ENCODE data around the gene NDUFA5.
"Not testable (repeated sequence)": the region's sequence is repeated elsewhere in the genome, so short reads cannot be mapped to it uniquely, and the experiment has no call there.

The NDUFA5 gene

DNA sequence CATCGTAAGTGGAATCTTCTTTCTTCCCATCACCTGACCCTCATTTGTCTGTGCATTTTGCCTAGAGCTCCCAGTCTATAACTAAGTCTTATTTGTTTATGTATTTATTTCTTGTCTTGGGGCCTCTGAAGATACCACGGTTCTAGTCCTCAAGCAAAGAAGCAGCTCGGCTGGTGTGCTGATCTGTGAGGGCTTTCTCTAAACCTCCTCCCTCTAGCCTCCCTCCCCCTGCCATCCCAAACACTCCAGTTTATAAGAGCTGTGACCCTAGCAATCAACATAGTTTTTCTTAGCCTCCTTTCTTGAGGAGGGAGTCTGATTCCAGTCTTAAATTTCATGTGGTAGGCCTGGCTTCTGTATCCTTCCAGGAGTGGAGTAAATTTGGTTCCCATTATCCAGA, 15.7 kb upstream of the NDUFA5 start:
- no peaks in the 10 kb centered on the region for H3K4me1 Mint-ChIP-seq (ENCODE audit: low read depth)
- no peak overlapping the region for H3K27ac Mint-ChIP-seq
- H3K9me3 Mint-ChIP-seq: no peaks in the 10 kb centered on the region
- no peaks in the 10 kb centered on the region for H3K36me3 Mint-ChIP-seq (ENCODE audit: low read depth)
- DNase-seq (ENCODE audit: low spot score): no peak
- peaks cover 13% of the 10 kb centered on the region for H3K27me3 Mint-ChIP-seq (ENCODE audit: low read depth)
- no peak overlapping the region for H3K4me3 Mint-ChIP-seq

DNA sequence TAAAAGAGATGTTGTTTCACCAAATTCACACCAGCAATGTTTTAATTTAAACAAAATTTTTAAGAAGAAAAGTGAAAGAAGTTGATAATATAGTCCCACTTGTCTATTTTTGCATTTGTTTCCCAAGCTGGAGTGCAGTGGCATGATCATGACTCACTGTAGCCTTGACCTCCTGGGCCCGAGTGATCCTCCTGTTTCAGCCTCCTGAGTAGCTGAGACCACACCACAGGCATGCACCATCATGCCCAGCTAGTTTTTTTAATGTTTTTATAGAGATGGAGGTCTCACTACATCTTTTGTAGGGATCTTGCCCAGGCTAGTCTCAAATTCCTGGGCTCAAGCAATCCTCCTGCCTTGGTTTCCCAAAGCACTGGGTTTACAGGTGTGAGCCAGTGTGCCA, 14.1 kb upstream of the NDUFA5 start:
- no peak overlapping the region for H3K4me3 Mint-ChIP-seq
- no peak for DNase-seq (ENCODE audit: low spot score)
- H3K27me3 Mint-ChIP-seq (ENCODE audit: low read depth): peaks cover 13% of the 10 kb centered on the region
- H3K9me3 Mint-ChIP-seq: no peaks in the 10 kb centered on the region
- no peaks in the 10 kb centered on the region for H3K36me3 Mint-ChIP-seq (ENCODE audit: low read depth)
- H3K27ac Mint-ChIP-seq: no peak overlapping the region
- H3K4me1 Mint-ChIP-seq (ENCODE audit: low read depth): no peaks in the 10 kb centered on the region

GRCh38 chr7:123571187-123571586, 13.6 kb upstream of the NDUFA5 start:
- peaks cover 13% of the 10 kb centered on the region for H3K27me3 Mint-ChIP-seq (ENCODE audit: low read depth)
- DNase-seq (ENCODE audit: low spot score): no peak
- H3K4me1 Mint-ChIP-seq (ENCODE audit: low read depth): no peaks in the 10 kb centered on the region
- no peaks in the 10 kb centered on the region for H3K9me3 Mint-ChIP-seq
- no peak overlapping the region for H3K4me3 Mint-ChIP-seq
- H3K27ac Mint-ChIP-seq: no peak overlapping the region
- H3K36me3 Mint-ChIP-seq (ENCODE audit: low read depth): no peaks in the 10 kb centered on the region

GRCh38 chr7:123570390-123571182, 13.0 kb upstream of the NDUFA5 start:
- no peak for DNase-seq (ENCODE audit: low spot score)
- H3K4me3 Mint-ChIP-seq: no peak overlapping the region
- no peaks in the 10 kb centered on the region for H3K4me1 Mint-ChIP-seq (ENCODE audit: low read depth)
- H3K27me3 Mint-ChIP-seq (ENCODE audit: low read depth): peaks cover 11% of the 10 kb centered on the region
- H3K9me3 Mint-ChIP-seq: no peaks in the 10 kb centered on the region
- no peaks in the 10 kb centered on the region for H3K36me3 Mint-ChIP-seq (ENCODE audit: low read depth)
- no peak overlapping the region for H3K27ac Mint-ChIP-seq

GRCh38 chr7:123569352-123570010, 11.9 kb upstream of the NDUFA5 start:
- no peak overlapping the region for H3K27ac Mint-ChIP-seq

DNA sequence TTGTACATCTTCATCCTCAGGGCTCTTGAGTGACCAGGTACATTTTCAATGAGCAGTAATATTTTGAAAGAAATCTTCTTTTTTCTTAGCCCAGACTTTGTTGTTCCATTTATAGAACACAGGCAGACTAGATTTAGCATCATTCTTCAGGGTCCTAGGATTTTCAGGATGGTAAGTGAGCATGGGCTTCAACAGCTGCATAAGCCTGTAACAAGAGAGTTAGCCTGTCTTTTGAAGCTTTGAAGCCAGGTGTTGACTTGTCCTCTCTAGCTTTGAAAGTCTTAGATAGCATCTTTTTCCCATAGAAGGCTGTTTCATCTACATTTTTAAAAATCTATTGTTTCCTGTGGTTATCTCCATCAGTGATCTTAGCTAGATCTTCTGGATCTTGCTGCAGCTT, 4.5 kb upstream of the NDUFA5 start:
- no peaks in the 10 kb centered on the region for H3K9me3 Mint-ChIP-seq
- H3K4me1 Mint-ChIP-seq (ENCODE audit: low read depth): peaks cover 10% of the 10 kb centered on the region
- no peak overlapping the region for H3K27ac Mint-ChIP-seq
- H3K27me3 Mint-ChIP-seq (ENCODE audit: low read depth): peaks cover 11% of the 10 kb centered on the region
- no peak for DNase-seq (ENCODE audit: low spot score)
- H3K4me3 Mint-ChIP-seq: no peak overlapping the region
- H3K36me3 Mint-ChIP-seq (ENCODE audit: low read depth): no peaks in the 10 kb centered on the region

More at GRCh38 chr7:123569352-123570010, 11.9 kb upstream of the NDUFA5 start:
- Mint-ChIP-seq H3K27me3 (ENCODE audit: low read depth) (peaks cover 7% of the 10 kb centered on the region), H3K4me1 (ENCODE audit: low read depth) (no peaks in the 10 kb centered on the region), H3K4me3 (no peak overlapping the region), H3K9me3 (no peaks in the 10 kb centered on the region), H3K36me3 (ENCODE audit: low read depth) (no peaks in the 10 kb centered on the region)
- no peak for DNase-seq (ENCODE audit: low spot score)

DNA sequence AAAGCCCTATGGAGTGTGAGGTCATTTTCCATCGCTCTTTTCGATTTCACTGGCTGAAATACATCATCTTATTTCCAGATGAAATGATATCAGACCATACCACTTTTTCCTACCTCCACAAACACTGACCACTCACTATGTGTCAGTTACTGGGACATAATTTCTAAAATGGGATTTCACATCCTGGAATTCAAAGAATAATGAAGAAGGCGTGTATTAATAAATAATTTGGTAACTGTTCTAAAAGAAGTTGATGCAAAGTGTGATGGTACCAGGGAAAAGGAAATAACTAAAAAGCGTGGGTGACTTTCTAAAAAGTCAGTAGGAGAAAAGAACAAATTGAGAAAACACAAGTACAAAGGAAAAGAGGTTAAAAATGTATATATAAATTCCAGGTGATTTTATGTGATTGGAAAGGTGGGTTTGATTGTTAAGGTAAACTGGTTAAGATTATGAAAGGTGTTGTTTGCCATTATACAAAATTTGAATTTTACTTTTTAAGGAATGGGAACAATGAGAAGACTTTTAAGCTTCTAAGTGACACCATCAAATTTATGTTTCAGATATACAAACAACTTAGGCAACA, 764 bp upstream of the NDUFA5 start:
- Mint-ChIP-seq H3K36me3 (ENCODE audit: low read depth) (no peaks in the 10 kb centered on the region), H3K4me3 (no peak overlapping the region), H3K27ac (no peak overlapping the region), H3K27me3 (ENCODE audit: low read depth) (peaks cover 9% of the 10 kb centered on the region), H3K9me3 (no peaks in the 10 kb centered on the region), H3K4me1 (ENCODE audit: low read depth) (peaks cover 12% of the 10 kb centered on the region)
- DNase-seq (ENCODE audit: low spot score): no peak

- peaks cover 8% of the 10 kb centered on the region for H3K36me3 Mint-ChIP-seq (ENCODE audit: low read depth)
- H3K27ac Mint-ChIP-seq: no peak overlapping the region
- H3K4me1 Mint-ChIP-seq (ENCODE audit: low read depth): peaks cover 10% of the 10 kb centered on the region
- peaks cover 9% of the 10 kb centered on the region for H3K27me3 Mint-ChIP-seq (ENCODE audit: low read depth)
- DNase-seq (ENCODE audit: low spot score): no peak
- H3K9me3 Mint-ChIP-seq: no peaks in the 10 kb centered on the region
- no peak overlapping the region for H3K4me3 Mint-ChIP-seq
Observed at GRCh38 chr7:123557016-123557397, 611 bp downstream of the NDUFA5 start.

GRCh38 chr7:123555484-123555883, 2.1 kb downstream of the NDUFA5 start:
- H3K36me3 Mint-ChIP-seq (ENCODE audit: low read depth): peaks cover 13% of the 10 kb centered on the region
- H3K4me3 Mint-ChIP-seq: no peak overlapping the region
- H3K27me3 Mint-ChIP-seq (ENCODE audit: low read depth): peaks cover 5% of the 10 kb centered on the region
- H3K4me1 Mint-ChIP-seq (ENCODE audit: low read depth): peaks cover 10% of the 10 kb centered on the region
- no peaks in the 10 kb centered on the region for H3K9me3 Mint-ChIP-seq
- no peak for DNase-seq (ENCODE audit: low spot score)
- no peak overlapping the region for H3K27ac Mint-ChIP-seq

DNA sequence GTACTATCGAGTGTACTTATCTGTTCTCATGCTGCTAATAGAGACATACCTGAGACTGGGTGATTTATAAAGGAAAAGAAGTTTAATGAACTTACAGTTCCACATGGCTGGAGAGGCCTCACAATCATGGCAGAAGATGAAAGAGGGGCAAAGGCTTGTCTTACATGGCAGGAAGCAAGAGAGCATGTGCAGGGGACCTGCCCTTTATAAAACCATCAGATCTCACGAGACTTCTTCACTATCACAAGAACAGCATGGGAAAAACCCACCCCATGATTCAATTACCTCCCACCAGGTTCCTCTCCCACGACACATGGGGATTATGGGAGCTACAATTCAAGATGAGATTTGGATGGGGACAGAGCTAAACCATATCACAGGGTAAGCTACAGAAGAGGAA, 4.5 kb downstream of the NDUFA5 start:
- no peaks in the 10 kb centered on the region for H3K27me3 Mint-ChIP-seq (ENCODE audit: low read depth)
- H3K4me1 Mint-ChIP-seq (ENCODE audit: low read depth): peaks cover 12% of the 10 kb centered on the region

GRCh38 chr7:123552641-123553040, 5.0 kb downstream of the NDUFA5 start:
- DNase-seq (ENCODE audit: low spot score): no peak
- peaks cover 28% of the 10 kb centered on the region for H3K36me3 Mint-ChIP-seq (ENCODE audit: low read depth)
- no peaks in the 10 kb centered on the region for H3K27me3 Mint-ChIP-seq (ENCODE audit: low read depth)
- H3K27ac Mint-ChIP-seq: no peak overlapping the region
- H3K4me3 Mint-ChIP-seq: no peak overlapping the region
- peaks cover 13% of the 10 kb centered on the region for H3K4me1 Mint-ChIP-seq (ENCODE audit: low read depth)
- H3K9me3 Mint-ChIP-seq: no peaks in the 10 kb centered on the region

More for the DNA sequence above, 4.5 kb downstream of the NDUFA5 start:
- Mint-ChIP-seq H3K36me3 (ENCODE audit: low read depth) (peaks cover 27% of the 10 kb centered on the region), H3K4me3 (no peak overlapping the region), H3K9me3 (no peaks in the 10 kb centered on the region), H3K27ac (no peak overlapping the region)
- DNase-seq (ENCODE audit: low spot score): no peak

GRCh38 chr7:123552134-123552533, 5.5 kb downstream of the NDUFA5 start:
- H3K4me1 Mint-ChIP-seq (ENCODE audit: low read depth): peaks cover 16% of the 10 kb centered on the region
- not testable (repeated sequence) for H3K27me3 Mint-ChIP-seq (ENCODE audit: low read depth); H3K27ac Mint-ChIP-seq; H3K9me3 Mint-ChIP-seq; DNase-seq (ENCODE audit: low spot score); H3K4me3 Mint-ChIP-seq
- H3K36me3 Mint-ChIP-seq (ENCODE audit: low read depth): peaks cover 31% of the 10 kb centered on the region

DNA sequence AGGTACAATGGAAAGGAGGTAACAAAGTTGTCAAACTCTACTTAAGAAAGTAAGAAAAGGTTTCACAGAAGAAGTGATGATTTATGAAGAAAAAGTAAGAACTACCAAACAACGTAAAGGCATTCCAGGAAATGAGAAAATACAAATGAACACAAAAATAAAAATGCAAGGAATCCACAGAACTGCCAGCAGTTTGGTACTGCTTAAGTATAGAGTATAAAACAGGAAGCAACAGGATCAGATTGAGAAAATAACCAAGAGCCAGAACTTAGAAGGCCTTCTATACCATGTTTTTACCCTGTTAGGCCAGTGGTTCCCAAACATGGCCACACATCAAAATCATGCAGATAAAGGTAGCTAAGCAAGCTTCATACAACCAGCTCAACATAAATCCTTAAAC, 9.2 kb downstream of the NDUFA5 start:
- H3K9me3 Mint-ChIP-seq: no peaks in the 10 kb centered on the region
- no peaks in the 10 kb centered on the region for H3K27me3 Mint-ChIP-seq (ENCODE audit: low read depth)
- DNase-seq (ENCODE audit: low spot score): no peak
- no peak overlapping the region for H3K27ac Mint-ChIP-seq
- peaks cover 17% of the 10 kb centered on the region for H3K4me1 Mint-ChIP-seq (ENCODE audit: low read depth)
- peaks cover 33% of the 10 kb centered on the region for H3K36me3 Mint-ChIP-seq (ENCODE audit: low read depth)
- H3K4me3 Mint-ChIP-seq: no peak overlapping the region

GRCh38 chr7:123539871-123540270, 17.7 kb downstream of the NDUFA5 start:
- Mint-ChIP-seq H3K27me3 (ENCODE audit: low read depth) (no peaks in the 10 kb centered on the region), H3K27ac (no peak overlapping the region), H3K4me3 (no peak overlapping the region), H3K36me3 (ENCODE audit: low read depth) (peaks cover 2% of the 10 kb centered on the region), H3K9me3 (no peaks in the 10 kb centered on the region), H3K4me1 (ENCODE audit: low read depth) (peaks cover 6% of the 10 kb centered on the region)
- no peak for DNase-seq (ENCODE audit: low spot score)

All from T-helper 2 cell treated with Interferon-gamma antibody and Interleukin-4, amounts not matched to agents 5 μg/mL and 100 μg/mL, for 36 hours (primary cell).